SJCRH30 (cell line): ENCODE measurements around the gene PTPRN. TPM values are rescaled to one million over a fixed set of nuclear protein-coding genes. Genes with fewer than 3 reads are reported as not detected.

Source experiments
- DNase-seq, 2 experiments: peaks; one replicate each; pipeline ENCODE4 v3.0.0-alpha.2; 2015 to 2020
- H3K27ac ChIP-seq: fragments of 250-450 bp; sonication (Bioruptor Pico); 2 replicates; pipeline ENCODE4 v1.5.1; 2020; ENCODE audit warnings: mild to moderate bottlenecking, moderate library complexity
- H3K27me3 ChIP-seq: fragments of 250-450 bp; sonication (Bioruptor Pico); 2 replicates; pipeline ENCODE4 v1.5.1; 2020; ENCODE audit warnings: mild to moderate bottlenecking, moderate library complexity
- H3K36me3 ChIP-seq: fragments of 250-450 bp; sonication (Bioruptor Pico); 2 replicates; pipeline ENCODE4 v1.5.1; 2020; ENCODE audit warnings: mild to moderate bottlenecking, moderate library complexity
- H3K4me1 ChIP-seq: fragments of 250-450 bp; sonication (Bioruptor Pico); 2 replicates; pipeline ENCODE4 v1.5.1; 2020; ENCODE audit warnings: mild to moderate bottlenecking, moderate library complexity
- H3K4me3 ChIP-seq: fragments of 250-450 bp; sonication (Bioruptor Pico); 2 replicates; pipeline ENCODE4 v1.5.1; 2020; ENCODE audit warnings: mild to moderate bottlenecking, moderate library complexity
- H3K9me3 ChIP-seq: fragments of 250-450 bp; sonication (Bioruptor Pico); replicated peaks from 2 replicates; pipeline ENCODE4 v1.5.1; 2020; ENCODE audit warnings: mild to moderate bottlenecking, moderate library complexity
- total RNA-seq: library from RNA; depleted of rRNA; stranded (reverse); fragments of >200 nt; shearing (Covaris generic); gene quantifications from 2 replicates; pipeline ENCODE4 v1.2.3, GENCODE V29; 2014; rRNA removed

The PTPRN gene
- not detected in 2 replicates for total RNA-seq

- H3K27ac ChIP-seq: no peak within 1 kb of the TSS
- no peaks in the 10 kb centered on the region for H3K9me3 ChIP-seq
- DNase-seq: no peak
- H3K4me1 ChIP-seq: no peaks in the 10 kb centered on the region
- H3K36me3 ChIP-seq: no peaks in the 10 kb centered on the region
- no peaks in the 10 kb centered on the region for H3K27me3 ChIP-seq
- H3K4me3 ChIP-seq: no peak within 1 kb of the TSS
Observed at GRCh38 chr2:219309278-219309677, at the start of gene PTPRN. PTPRN (minus strand) TSS chr2:219309401; CDS start chr2:219309332, 69 bp downstream.

GRCh38 chr2:219358170-219359075, 49.2 kb upstream of the PTPRN start:
- no peak for DNase-seq
- Histone ChIP-seq H3K4me1 (peaks cover 8% of the 10 kb centered on the region; the same call in 1 of the 2 replicates), H3K27ac (no peak overlapping the region), H3K4me3 (no peak overlapping the region), H3K36me3 (no peaks in the 10 kb centered on the region), H3K9me3 (no peaks in the 10 kb centered on the region), H3K27me3 (no peaks in the 10 kb centered on the region)

- Histone ChIP-seq H3K4me1 (no peaks in the 10 kb centered on the region), H3K27me3 (no peaks in the 10 kb centered on the region)
- DNase-seq: no peak
Observed at GRCh38 chr2:219356834-219357233, 47.6 kb upstream of the PTPRN start.

GRCh38 chr2:219354582-219354981, 45.4 kb upstream of the PTPRN start:
- no peaks in the 10 kb centered on the region for H3K4me1 ChIP-seq
- H3K27ac ChIP-seq: no peak overlapping the region
- no peaks in the 10 kb centered on the region for H3K9me3 ChIP-seq
- no peak overlapping the region for H3K4me3 ChIP-seq
- no peaks in the 10 kb centered on the region for H3K36me3 ChIP-seq
- no peak for DNase-seq
- H3K27me3 ChIP-seq: no peaks in the 10 kb centered on the region; the same call in 1 of the 2 replicates

More at GRCh38 chr2:219356834-219357233, 47.6 kb upstream of the PTPRN start:
- no peaks in the 10 kb centered on the region for H3K9me3 ChIP-seq
- H3K27ac ChIP-seq: no peak overlapping the region
- H3K36me3 ChIP-seq: no peaks in the 10 kb centered on the region
- no peak overlapping the region for H3K4me3 ChIP-seq

- Histone ChIP-seq H3K27me3 (no peaks in the 10 kb centered on the region; the same call in none of the 2 replicates), H3K4me3 (no peak overlapping the region), H3K27ac (no peak overlapping the region), H3K4me1 (no peaks in the 10 kb centered on the region), H3K36me3 (no peaks in the 10 kb centered on the region), H3K9me3 (no peaks in the 10 kb centered on the region)
- no peak for DNase-seq
Observed at GRCh38 chr2:219353129-219353528, 43.9 kb upstream of the PTPRN start.

- Histone ChIP-seq H3K27me3 (no peaks in the 10 kb centered on the region; the same call in none of the 2 replicates), H3K27ac (no peak overlapping the region), H3K9me3 (no peaks in the 10 kb centered on the region), H3K4me1 (no peaks in the 10 kb centered on the region), H3K4me3 (no peak overlapping the region), H3K36me3 (no peaks in the 10 kb centered on the region)
- DNase-seq: peak; percentile 54 to 83
Observed at GRCh38 chr2:219352448-219353023, 43.3 kb upstream of the PTPRN start.

- Histone ChIP-seq H3K36me3 (no peaks in the 10 kb centered on the region), H3K4me1 (no peaks in the 10 kb centered on the region), H3K27me3 (no peaks in the 10 kb centered on the region; the same call in none of the 2 replicates), H3K9me3 (no peaks in the 10 kb centered on the region), H3K4me3 (no peak overlapping the region), H3K27ac (no peak overlapping the region)
- no peak for DNase-seq
Observed at GRCh38 chr2:219350710-219351221, 41.6 kb upstream of the PTPRN start.

GRCh38 chr2:219350215-219350614, 41.0 kb upstream of the PTPRN start:
- Histone ChIP-seq H3K4me3 (no peak overlapping the region), H3K27ac (no peak overlapping the region), H3K27me3 (no peaks in the 10 kb centered on the region; the same call in none of the 2 replicates), H3K9me3 (no peaks in the 10 kb centered on the region), H3K36me3 (no peaks in the 10 kb centered on the region), H3K4me1 (peaks cover 4% of the 10 kb centered on the region)
- no peak for DNase-seq

- DNase-seq: peak; percentile 63 to 84
Observed at GRCh38 chr2:219344751-219345430, 35.7 kb upstream of the PTPRN start.

GRCh38 chr2:219335373-219335786, 26.2 kb upstream of the PTPRN start:
- Histone ChIP-seq H3K4me1 (no peaks in the 10 kb centered on the region), H3K27ac (no peak overlapping the region), H3K36me3 (no peaks in the 10 kb centered on the region), H3K27me3 (no peaks in the 10 kb centered on the region; the same call in none of the 2 replicates), H3K4me3 (no peak overlapping the region), H3K9me3 (no peaks in the 10 kb centered on the region)
- no peak for DNase-seq

More at GRCh38 chr2:219344751-219345430, 35.7 kb upstream of the PTPRN start:
- Histone ChIP-seq H3K4me3 (no peak overlapping the region), H3K9me3 (no peaks in the 10 kb centered on the region), H3K27me3 (no peaks in the 10 kb centered on the region; the same call in 1 of the 2 replicates), H3K4me1 (peaks cover 13% of the 10 kb centered on the region), H3K36me3 (no peaks in the 10 kb centered on the region), H3K27ac (no peak overlapping the region)

GRCh38 chr2:219334076-219334475, 24.9 kb upstream of the PTPRN start:
- DNase-seq: no peak
- H3K4me1 ChIP-seq: no peaks in the 10 kb centered on the region
- no peaks in the 10 kb centered on the region; the same call in none of the 2 replicates for H3K27me3 ChIP-seq
- no peaks in the 10 kb centered on the region for H3K36me3 ChIP-seq
- no peaks in the 10 kb centered on the region for H3K9me3 ChIP-seq
- H3K27ac ChIP-seq: no peak overlapping the region
- H3K4me3 ChIP-seq: no peak overlapping the region

- H3K36me3 ChIP-seq: no peaks in the 10 kb centered on the region
- no peak within 1 kb of the TSS for H3K4me3 ChIP-seq
- no peak within 1 kb of the TSS for H3K27ac ChIP-seq
- no peaks in the 10 kb centered on the region; the same call in none of the 2 replicates for H3K27me3 ChIP-seq
- no peak for DNase-seq
- no peaks in the 10 kb centered on the region for H3K9me3 ChIP-seq
- H3K4me1 ChIP-seq: no peaks in the 10 kb centered on the region
Observed at GRCh38 chr2:219332542-219332941, 23.3 kb upstream of the PTPRN start, which contains the start of gene RESP18. RESP18 (minus strand) TSS chr2:219332744.

GRCh38 chr2:219331560-219332213, 22.5 kb upstream of the PTPRN start:
- Histone ChIP-seq H3K36me3 (no peaks in the 10 kb centered on the region), H3K4me1 (no peaks in the 10 kb centered on the region), H3K4me3 (no peak overlapping the region), H3K9me3 (no peaks in the 10 kb centered on the region), H3K27ac (no peak overlapping the region), H3K27me3 (no peaks in the 10 kb centered on the region; the same call in none of the 2 replicates)
- DNase-seq: no peak

- no peak overlapping the region for H3K27ac ChIP-seq
- no peaks in the 10 kb centered on the region for H3K27me3 ChIP-seq
- no peak overlapping the region for H3K4me3 ChIP-seq
- H3K9me3 ChIP-seq: no peaks in the 10 kb centered on the region
- H3K4me1 ChIP-seq: no peaks in the 10 kb centered on the region
- no peak for DNase-seq
- H3K36me3 ChIP-seq: no peaks in the 10 kb centered on the region
Observed at GRCh38 chr2:219327719-219328118, 18.5 kb upstream of the PTPRN start.
